ENCODE results near the gene OBSCN.

The OBSCN gene

GRCh38 chr1:228317411-228317828, 109.6 kb downstream of the OBSCN start:
- Histone ChIP-seq H3K9me2 (replicated peaks; ENCODE audit: low read depth, low read length) (no peaks in the 10 kb centered on the region), H3K4me2 (ENCODE audit: low read depth, low read length, poor library complexity, severe bottlenecking) (no peak overlapping the region), H3K4me3 (ENCODE audit: low read length, poor library complexity, severe bottlenecking) (no peak overlapping the region), H3K9ac (ENCODE audit: low read depth, low read length, poor library complexity, severe bottlenecking) (no peak overlapping the region), H3K27me3 (ENCODE audit: insufficient read depth, low read length, poor library complexity, severe bottlenecking) (no peaks in the 10 kb centered on the region), H2AFZ (ENCODE audit: low read length) (no peak overlapping the region), H3K4me1 (ENCODE audit: insufficient read depth, low read length, poor library complexity, severe bottlenecking) (no peaks in the 10 kb centered on the region), H4K20me1 (ENCODE audit: insufficient read depth, low read length, poor library complexity, severe bottlenecking) (no peaks in the 10 kb centered on the region), H3K9me3 (ENCODE audit: insufficient read depth, low read depth, low read length) (peaks cover 13% of the 10 kb centered on the region; the same call in 1 of the 2 replicates), H3F3A (ENCODE audit: low read depth) (no peaks in the 10 kb centered on the region), H3K36me3 (ENCODE audit: insufficient read depth, low read length) (peaks cover 6% of the 10 kb centered on the region; the same call in 1 of the 2 replicates), H3K79me2 (ENCODE audit: insufficient read depth, low read length) (no peaks in the 10 kb centered on the region)
- TF ChIP-seq CTCF (conservative IDR thresholded peaks at IDR 0.05; ENCODE audit: low read length): no peak
- TF ChIP-seq EZH2phosphoT487 (IDR thresholded peaks at IDR 0.05; ENCODE audit: borderline replicate concordance): no peak

GRCh38 chr1:228317891-228318810, 110.3 kb downstream of the OBSCN start:
- H3K9ac ChIP-seq (ENCODE audit: low read depth, low read length, poor library complexity, severe bottlenecking): no peak overlapping the region
- H3K4me1 ChIP-seq (ENCODE audit: insufficient read depth, low read length, poor library complexity, severe bottlenecking): no peaks in the 10 kb centered on the region
- peaks cover 7% of the 10 kb centered on the region; the same call in 1 of the 2 replicates for H3K9me3 ChIP-seq (ENCODE audit: insufficient read depth, low read depth, low read length)
- H2AFZ ChIP-seq (ENCODE audit: low read length): no peak overlapping the region
- H3K4me3 ChIP-seq (ENCODE audit: low read length, poor library complexity, severe bottlenecking): no peak overlapping the region
- TF ChIP-seq CTCF (conservative IDR thresholded peaks at IDR 0.05; ENCODE audit: low read length) (no peak), EZH2phosphoT487 (IDR thresholded peaks at IDR 0.05; ENCODE audit: borderline replicate concordance) (no peak)
- no peaks in the 10 kb centered on the region for H4K20me1 ChIP-seq (ENCODE audit: insufficient read depth, low read length, poor library complexity, severe bottlenecking)
- H3K36me3 ChIP-seq (ENCODE audit: insufficient read depth, low read length): peaks cover 6% of the 10 kb centered on the region; the same call in 1 of the 2 replicates
- H3K9me2 ChIP-seq (replicated peaks; ENCODE audit: low read depth, low read length): no peaks in the 10 kb centered on the region
- H3K79me2 ChIP-seq (ENCODE audit: insufficient read depth, low read length): no peaks in the 10 kb centered on the region
- no peaks in the 10 kb centered on the region for H3F3A ChIP-seq (ENCODE audit: low read depth)
- H3K4me2 ChIP-seq (ENCODE audit: low read depth, low read length, poor library complexity, severe bottlenecking): no peak overlapping the region
- no peaks in the 10 kb centered on the region for H3K27me3 ChIP-seq (ENCODE audit: insufficient read depth, low read length, poor library complexity, severe bottlenecking)

GRCh38 chr1:228318823-228319241, 111.0 kb downstream of the OBSCN start:
- TF ChIP-seq EZH2phosphoT487 (IDR thresholded peaks at IDR 0.05; ENCODE audit: borderline replicate concordance) (no peak), CTCF (conservative IDR thresholded peaks at IDR 0.05; ENCODE audit: low read length) (no peak)
- no peaks in the 10 kb centered on the region for H4K20me1 ChIP-seq (ENCODE audit: insufficient read depth, low read length, poor library complexity, severe bottlenecking)
- H3K36me3 ChIP-seq (ENCODE audit: insufficient read depth, low read length): peaks cover 6% of the 10 kb centered on the region; the same call in 1 of the 2 replicates
- no peaks in the 10 kb centered on the region for H3F3A ChIP-seq (ENCODE audit: low read depth)
- H2AFZ ChIP-seq (ENCODE audit: low read length): no peak overlapping the region
- no peak overlapping the region for H3K4me3 ChIP-seq (ENCODE audit: low read length, poor library complexity, severe bottlenecking)
- H3K27me3 ChIP-seq (ENCODE audit: insufficient read depth, low read length, poor library complexity, severe bottlenecking): no peaks in the 10 kb centered on the region
- no peaks in the 10 kb centered on the region for H3K79me2 ChIP-seq (ENCODE audit: insufficient read depth, low read length)
- no peak overlapping the region for H3K9ac ChIP-seq (ENCODE audit: low read depth, low read length, poor library complexity, severe bottlenecking)
- no peaks in the 10 kb centered on the region for H3K9me2 ChIP-seq (replicated peaks; ENCODE audit: low read depth, low read length)
- peaks cover under 1% of the 10 kb centered on the region; the same call in 1 of the 2 replicates for H3K9me3 ChIP-seq (ENCODE audit: insufficient read depth, low read depth, low read length)
- H3K4me2 ChIP-seq (ENCODE audit: low read depth, low read length, poor library complexity, severe bottlenecking): no peak overlapping the region
- H3K4me1 ChIP-seq (ENCODE audit: insufficient read depth, low read length, poor library complexity, severe bottlenecking): no peaks in the 10 kb centered on the region
